GM19468 (cell line): Measurements from ENCODE around the gene ZNF804B.
"Not testable (repeated sequence)": the region's sequence is repeated elsewhere in the genome, so short reads cannot be mapped to it uniquely, and the experiment has no call there.

ENCODE experiments used
- ATAC-seq: cut with Tn5 transposase; IDR thresholded peaks from one replicate; pipeline ENCODE4 v1.9.1; 2021; ENCODE audit warnings: mild to moderate bottlenecking, moderate library complexity, moderate number of reproducible peaks; ENCODE audit not compliant: unreplicated experiment; ENCODE audit errors: extremely low read depth

ZNF804B gene

GRCh38 chr7:89223900-89224395 is 464.4 kb downstream of the ZNF804B start:
- no peak for ATAC-seq

- ATAC-seq = not testable (repeated sequence)
Measured at GRCh38 chr7:89228688-89229171, 469.2 kb downstream of the ZNF804B start.

- no peak for ATAC-seq
Measured at GRCh38 chr7:89238156-89238555, 478.7 kb downstream of the ZNF804B start.

GRCh38 chr7:89246196-89246595 is 486.7 kb downstream of the ZNF804B start:
- no peak for ATAC-seq

GRCh38 chr7:89247207-89247606 is 487.7 kb downstream of the ZNF804B start:
- no peak for ATAC-seq

GRCh38 chr7:89259085-89259484 is 499.6 kb downstream of the ZNF804B start:
- ATAC-seq = no peak

GRCh38 chr7:89264126-89264525 is 504.6 kb downstream of the ZNF804B start:
- no peak for ATAC-seq

- no peak for ATAC-seq
Measured at GRCh38 chr7:89265631-89266030, 506.1 kb downstream of the ZNF804B start.

- ATAC-seq = no peak
Measured at GRCh38 chr7:89283302-89283701, 523.8 kb downstream of the ZNF804B start.

GRCh38 chr7:89308535-89308934 is 549.0 kb downstream of the ZNF804B start:
- ATAC-seq = no peak

GRCh38 chr7:89311886-89312285 is 552.4 kb downstream of the ZNF804B start:
- no peak for ATAC-seq

- no peak for ATAC-seq
Measured at GRCh38 chr7:89312551-89312950, 553.1 kb downstream of the ZNF804B start.

- ATAC-seq = no peak
Measured at GRCh38 chr7:89316584-89317251, 557.2 kb downstream of the ZNF804B start.

- no peak for ATAC-seq
Measured at GRCh38 chr7:89332026-89332425, 572.5 kb downstream of the ZNF804B start.

- no peak for ATAC-seq
Measured at GRCh38 chr7:89334797-89335196, 575.3 kb downstream of the ZNF804B start.

GRCh38 chr7:89335490-89335889 is 576.0 kb downstream of the ZNF804B start:
- ATAC-seq = no peak

- ATAC-seq = no peak
Measured at GRCh38 chr7:89336121-89336520, 576.6 kb downstream of the ZNF804B start.

GRCh38 chr7:89339748-89340147 is 580.2 kb downstream of the ZNF804B start:
- no peak for ATAC-seq

- ATAC-seq = no peak
Measured at GRCh38 chr7:89357121-89357520, 597.6 kb downstream of the ZNF804B start.

- ATAC-seq = no peak
Measured at GRCh38 chr7:89377219-89377618, 617.7 kb downstream of the ZNF804B start.

- no peak for ATAC-seq
Measured at GRCh38 chr7:89385411-89385810, 625.9 kb downstream of the ZNF804B start.
